Mucosa of descending colon (tissue), 3 donors: ENCODE measurements around the gene SCTR. TPM values are rescaled to one million over a fixed set of nuclear protein-coding genes. Genes with fewer than 3 reads are reported as not detected.
A peak's percentile ranks its signal among the peaks of the same experiment; 100 is the strongest.

ENCODE experiments used
- ATAC-seq: fragments of 200-7000 bp; cut with Tn5 transposase; one replicate; pipeline ENCODE4 v1.9.1; 2020; ENCODE audit warnings: mild to moderate bottlenecking, moderate library complexity
- DNase-seq, 3 donors: peaks; one replicate each; pipeline ENCODE4 v3.0.0-alpha.2; 2020
- H3K36me3 ChIP-seq: fragments of 200-600 bp; one replicate; pipeline ENCODE4 v1.8.0; 2021; ENCODE audit warnings: low read depth, mild to moderate bottlenecking
- H3K4me1 ChIP-seq: fragments of 200-600 bp; one replicate; pipeline ENCODE4 v1.8.0; 2021; ENCODE audit warnings: low read depth, mild to moderate bottlenecking
- H3K4me3 ChIP-seq: fragments of 200-600 bp; one replicate; pipeline ENCODE4 v1.8.0; 2021; ENCODE audit warnings: mild to moderate bottlenecking
- H3K9me3 ChIP-seq: fragments of 200-600 bp; one replicate; pipeline ENCODE4 v1.8.0; 2021; ENCODE audit warnings: mild to moderate bottlenecking
- CTCF ChIP-seq: fragments of 200-600 bp; IDR thresholded peaks from one replicate; pipeline ENCODE4 v1.8.0; 2022; ENCODE audit warnings: antibody characterized with exemption, mild to moderate bottlenecking
- intact Hi-C, 2 donors: fragments of 100-400 bp; cut with DNase I in 1 of 2; cut with micrococcal nuclease in 1 of 2; formaldehyde crosslinking; loops; one replicate each; pipeline versions ENCODE4 v1.11.0 to v1.11.1; 2022; cut with DNase I, micrococcal nuclease
- total RNA-seq, 3 donors: library from RNA; stranded (reverse); fragmentation: NEBNext Ultra II Directional in 2 of 3; extraction: Animal tissue kit (Norgen Biotek cat#: 25700) in 2 of 3; gene quantifications; one replicate each; pipeline versions ENCODE4 v1.2.1 to v1.2.4, GENCODE V29; 2021 to 2023
- donor health status: DM: no; HTN: no; CAD: no; lungs with moderate emphysema.
- donor health status: DM: no; HTN: no; CAD: no.
- donor health status: DM: no; HTN: yes; CAD: no.

Gene SCTR
- total RNA-seq, 3 donors from 2014 or later: 0.25 to 0.32 TPM; not detected in 1

DNA sequence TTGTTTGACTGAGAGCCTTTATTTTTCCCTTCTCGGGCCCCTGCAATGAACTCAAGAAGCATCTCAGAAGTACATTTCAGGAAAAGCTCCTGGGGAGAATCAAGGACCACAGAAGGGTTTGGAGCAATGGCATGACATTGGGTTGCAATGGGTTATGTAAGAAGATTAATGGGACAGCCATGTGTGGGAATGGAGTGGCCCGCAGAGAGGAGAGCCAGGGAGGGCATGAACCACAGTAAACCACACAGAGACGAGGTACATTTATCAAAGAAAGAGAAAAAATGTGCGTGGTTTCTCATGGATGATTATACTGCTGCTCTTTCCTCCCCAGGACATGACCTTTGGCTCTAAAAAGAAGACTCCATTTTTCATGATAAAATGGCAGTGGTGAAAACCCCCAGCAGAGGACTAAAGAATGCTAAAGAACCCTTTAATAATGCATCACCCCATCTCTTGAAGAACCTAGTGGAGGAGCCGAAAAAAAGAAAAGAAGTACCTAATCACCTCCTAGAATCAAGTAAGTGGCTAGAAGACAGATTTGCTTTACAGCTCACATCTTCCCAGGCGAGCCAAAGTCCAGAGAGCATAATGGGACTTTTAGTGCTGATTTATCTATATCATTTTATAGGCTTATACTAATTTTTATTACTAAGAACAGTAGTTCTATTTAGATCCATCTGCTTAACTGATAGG, 21.6 kb upstream of the SCTR start:
- Histone ChIP-seq H3K4me1 (peaks cover 11% of the 10 kb centered on the region), H3K4me3 (no peak overlapping the region), H3K36me3 (no peaks in the 10 kb centered on the region), H3K9me3 (no peaks in the 10 kb centered on the region)
- intact Hi-C loops: no loop called here
- no peak for TF ChIP-seq CTCF
- no peak for DNase-seq
- no peak for ATAC-seq

DNA sequence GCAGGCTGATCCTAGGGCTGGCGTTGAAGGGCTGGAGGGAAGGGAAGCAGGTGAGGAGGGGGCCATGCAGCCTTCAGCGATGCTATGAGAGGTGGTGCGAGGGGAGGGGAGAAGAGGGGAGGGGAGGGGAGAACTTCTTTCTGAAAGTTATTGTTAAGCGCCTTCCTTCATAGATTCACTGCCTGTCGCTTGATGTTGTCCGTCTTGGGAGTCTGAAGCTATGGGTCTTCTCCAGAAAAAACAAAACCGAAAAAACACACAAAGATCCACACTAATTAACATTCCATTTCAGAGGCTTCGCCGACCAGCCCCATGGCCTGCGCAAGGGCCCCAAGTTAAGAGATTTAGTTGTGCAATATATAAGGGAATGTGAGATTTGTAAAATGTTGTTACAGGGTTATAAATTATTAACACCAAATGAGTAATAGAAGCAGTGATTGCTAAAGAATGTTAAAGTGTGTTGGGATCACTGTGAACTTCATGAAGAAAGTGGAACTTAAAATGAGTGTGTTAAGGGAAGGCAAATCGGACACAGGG, 20.7 kb upstream of the SCTR start:
- Histone ChIP-seq H3K9me3 (no peaks in the 10 kb centered on the region), H3K4me1 (peaks cover 11% of the 10 kb centered on the region), H3K4me3 (no peak overlapping the region), H3K36me3 (no peaks in the 10 kb centered on the region)
- no peak for TF ChIP-seq CTCF
- no peak for ATAC-seq
- intact Hi-C loops: no loop called here
- DNase-seq: no peak

GRCh38 chr2:119544075-119544938, 20.0 kb upstream of the SCTR start, which contains the start of gene CFAP221:
Gene CFAP221, plus strand, starts transcription at chr2:119544449. Its CDS starts 1,683 bp downstream, at chr2:119546132.
- DNase-seq: peak; percentile 76 to 87 (median 84)
- ATAC-seq: peak; percentile 96
- no peaks in the 10 kb centered on the region for H3K36me3 ChIP-seq

GRCh38 chr2:119541476-119541875, 17.2 kb upstream of the SCTR start:
- H3K4me3 ChIP-seq: no peak overlapping the region
- no peaks in the 10 kb centered on the region for H3K36me3 ChIP-seq
- no peaks in the 10 kb centered on the region for H3K9me3 ChIP-seq
- peaks cover 11% of the 10 kb centered on the region for H3K4me1 ChIP-seq
- DNase-seq (no peak), ATAC-seq (no peak)
- intact Hi-C loops: no loop called here
- TF ChIP-seq CTCF: no peak

More at GRCh38 chr2:119544075-119544938, 20.0 kb upstream of the SCTR start, which contains the start of gene CFAP221:
- peaks cover 11% of the 10 kb centered on the region for H3K4me1 ChIP-seq
- H3K9me3 ChIP-seq: no peaks in the 10 kb centered on the region
- H3K4me3 ChIP-seq: no peak within 1 kb of the TSS
- no peak for TF ChIP-seq CTCF
- intact Hi-C loops: no loop called here

DNA sequence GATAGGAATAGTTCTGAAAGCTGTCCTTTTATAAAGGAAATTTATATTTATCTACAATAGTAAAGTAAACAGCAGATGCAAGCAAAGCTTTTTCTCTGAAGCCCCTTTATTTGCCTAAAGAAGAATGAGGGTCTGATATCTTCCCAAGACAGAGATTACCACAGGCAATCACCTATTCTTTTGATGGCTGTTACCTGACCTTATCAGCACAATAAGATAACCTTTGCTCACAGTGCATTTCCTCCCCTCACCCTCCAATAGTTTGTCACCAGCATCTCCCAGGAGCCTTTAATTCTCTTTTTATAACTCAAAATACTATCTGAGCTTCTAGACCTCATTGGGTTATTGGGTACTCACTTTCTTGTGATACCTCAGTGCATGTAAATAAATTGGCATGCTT, 13.5 kb upstream of the SCTR start:
- DNase-seq (no peak), ATAC-seq (no peak)
- H3K9me3 ChIP-seq: peaks cover 8% of the 10 kb centered on the region
- TF ChIP-seq CTCF: no peak
- intact Hi-C loops: no loop called here
- no peaks in the 10 kb centered on the region for H3K4me1 ChIP-seq
- H3K36me3 ChIP-seq: no peaks in the 10 kb centered on the region
- no peak overlapping the region for H3K4me3 ChIP-seq
